HUES6 (cell line): ENCODE measurements around the gene FCHSD1.

Experiments used
- H3K27ac ChIP-seq: 2 replicates; pipeline ENCODE4 v1.7.0; 2013; ENCODE audit warnings: low read depth, mild to moderate bottlenecking, low read length, inconsistent platforms
- H3K27me3 ChIP-seq: 2 replicates; pipeline ENCODE4 v1.6.1; 2013; ENCODE audit warnings: low read length; ENCODE audit not compliant: control insufficient read depth, insufficient read depth
- H3K36me3 ChIP-seq: 2 replicates; pipeline ENCODE4 v1.6.1; 2013; ENCODE audit warnings: low read length; ENCODE audit not compliant: control insufficient read depth, insufficient read depth
- H3K4me1 ChIP-seq: 2 replicates; pipeline ENCODE4 v1.6.1; 2013; ENCODE audit warnings: low read length; ENCODE audit not compliant: control insufficient read depth, insufficient read depth
- H3K4me3 ChIP-seq: 2 replicates; pipeline ENCODE4 v1.5.1; 2013; ENCODE audit warnings: low read depth, low read length
- H3K9ac ChIP-seq: one replicate; pipeline ENCODE4 v1.6.1; 2013; ENCODE audit warnings: mild to moderate bottlenecking, low read length
- H3K9me3 ChIP-seq: 2 replicates; pipeline ENCODE4 v1.6.1; 2013; ENCODE audit warnings: low read depth, low read length; ENCODE audit not compliant: control insufficient read depth, insufficient read depth

The FCHSD1 gene

GRCh38 chr5:141655020-141655419, 3.8 kb upstream of the FCHSD1 start:
- H3K27me3 ChIP-seq, result no peaks in the 10 kb centered on the region
- H3K4me3 ChIP-seq, result no peak overlapping the region
- H3K36me3 ChIP-seq, result peaks cover 58% of the 10 kb centered on the region
- H3K27ac ChIP-seq, result no peak overlapping the region
- H3K4me1 ChIP-seq, result peaks cover 12% of the 10 kb centered on the region
- no peaks in the 10 kb centered on the region for H3K9me3 ChIP-seq
- H3K9ac ChIP-seq, result no peak overlapping the region

DNA sequence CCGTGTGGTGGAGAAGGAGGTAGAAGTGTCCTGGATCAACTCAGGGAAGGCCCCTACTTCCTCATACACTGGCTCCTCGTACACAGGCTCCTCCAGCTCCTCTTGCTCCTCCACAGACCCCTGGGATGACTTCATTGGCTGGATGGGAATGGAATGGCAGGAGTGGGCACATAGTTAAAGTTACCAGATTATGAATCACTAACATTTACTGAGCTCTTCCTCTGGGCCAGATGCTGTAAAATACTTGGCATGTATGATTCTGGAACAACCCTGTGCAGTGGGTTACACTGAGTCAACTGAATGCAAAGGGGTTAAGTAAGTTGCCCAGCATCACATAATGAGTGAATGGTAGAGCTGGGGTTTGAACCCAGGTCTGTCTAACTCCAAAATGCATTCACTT, 3.1 kb upstream of the FCHSD1 start:
- Histone ChIP-seq H3K9me3 (no peaks in the 10 kb centered on the region), H3K4me3 (no peak overlapping the region), H3K27ac (no peak overlapping the region), H3K4me1 (peaks cover 13% of the 10 kb centered on the region), H3K27me3 (no peaks in the 10 kb centered on the region), H3K9ac (no peak overlapping the region), H3K36me3 (peaks cover 51% of the 10 kb centered on the region)

DNA sequence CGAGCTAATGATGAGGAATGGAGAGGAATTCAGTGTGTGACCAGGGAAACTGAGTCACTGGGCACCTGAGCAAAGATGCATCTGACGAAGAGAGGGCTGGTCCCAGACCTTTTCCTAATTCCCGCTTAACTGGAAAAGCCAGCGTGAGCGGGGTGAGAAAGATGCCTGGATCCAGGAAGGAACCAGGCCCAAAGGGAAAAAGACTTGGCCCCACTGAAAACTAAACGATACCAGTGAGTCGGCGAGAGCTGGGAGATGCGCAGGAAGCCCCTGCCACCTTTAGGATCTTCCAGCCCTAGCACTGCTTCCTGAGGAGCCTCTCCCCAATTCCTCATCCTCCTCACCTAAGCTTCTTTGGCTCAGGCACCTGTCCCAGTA, 499 bp upstream of the FCHSD1 start:
- Histone ChIP-seq H3K27me3 (no peaks in the 10 kb centered on the region), H3K4me1 (peaks cover 13% of the 10 kb centered on the region), H3K9me3 (no peaks in the 10 kb centered on the region), H3K9ac (no peak overlapping the region), H3K4me3 (peak overlapping the region; percentile 84), H3K36me3 (peaks cover 33% of the 10 kb centered on the region), H3K27ac (no peak overlapping the region)

DNA sequence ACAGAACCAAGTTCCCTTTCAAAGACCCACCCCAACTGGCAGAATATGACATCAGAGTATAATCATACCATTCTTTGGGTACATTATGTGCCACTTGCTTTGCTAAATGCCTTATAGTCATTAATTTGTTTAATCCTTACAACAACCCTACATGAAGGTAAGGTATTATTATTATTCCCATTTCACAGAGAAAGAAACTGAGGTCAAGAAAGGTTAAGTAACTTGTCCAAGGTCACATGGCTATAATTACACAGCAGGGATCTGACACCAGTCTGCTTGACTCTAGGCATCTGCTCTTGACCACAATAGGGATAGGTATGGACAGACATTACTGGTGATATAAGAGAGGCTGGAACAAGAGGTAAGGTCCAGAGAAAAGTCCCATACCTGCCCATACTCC, 1.2 kb downstream of the FCHSD1 start:
- H3K9ac ChIP-seq, result no peak overlapping the region
- H3K9me3 ChIP-seq, result no peaks in the 10 kb centered on the region
- no peak overlapping the region for H3K27ac ChIP-seq
- H3K4me3 ChIP-seq, result peak overlapping the region; percentile 84
- no peaks in the 10 kb centered on the region for H3K27me3 ChIP-seq
- H3K4me1 ChIP-seq, result peaks cover 13% of the 10 kb centered on the region
- H3K36me3 ChIP-seq, result peaks cover 32% of the 10 kb centered on the region

DNA sequence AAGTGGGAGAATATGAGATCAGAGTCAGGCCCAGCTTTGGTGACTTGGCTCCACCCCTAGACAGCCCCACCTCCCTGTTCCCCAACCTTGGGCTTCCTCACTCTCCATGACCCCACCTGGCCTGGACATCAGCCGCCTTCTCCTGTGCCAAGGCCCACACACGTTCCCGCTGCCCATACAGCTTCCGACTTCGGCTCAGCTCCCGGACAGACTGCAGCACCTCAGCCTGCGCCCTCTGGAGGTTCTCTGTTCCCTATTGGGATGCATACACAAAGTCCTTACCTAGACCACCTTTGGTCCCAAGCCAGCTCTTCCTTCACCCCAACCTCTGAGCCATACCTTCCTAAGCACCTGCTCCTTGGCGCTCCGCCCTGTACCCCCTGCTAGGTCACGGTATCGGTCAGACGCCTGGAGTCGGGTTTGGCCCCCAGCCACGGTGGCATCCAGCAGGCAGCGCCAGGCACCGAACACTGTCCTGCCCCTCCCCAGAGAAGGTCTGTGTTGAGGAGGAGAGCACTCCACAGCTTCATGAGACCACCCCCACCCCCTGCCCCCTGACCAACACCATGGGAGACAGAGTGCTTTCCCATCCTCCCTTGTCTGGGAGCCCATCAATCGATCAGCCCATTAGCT, 2.0 kb downstream of the FCHSD1 start:
- H3K36me3 ChIP-seq, result peaks cover 34% of the 10 kb centered on the region
- no peak overlapping the region for H3K4me3 ChIP-seq
- no peak overlapping the region for H3K9ac ChIP-seq
- peaks cover 13% of the 10 kb centered on the region for H3K4me1 ChIP-seq
- no peak overlapping the region for H3K27ac ChIP-seq
- H3K27me3 ChIP-seq, result no peaks in the 10 kb centered on the region
- H3K9me3 ChIP-seq, result no peaks in the 10 kb centered on the region

GRCh38 chr5:141647851-141648250, 3.4 kb downstream of the FCHSD1 start:
- Histone ChIP-seq H3K4me3 (no peak overlapping the region), H3K27me3 (no peaks in the 10 kb centered on the region)

DNA sequence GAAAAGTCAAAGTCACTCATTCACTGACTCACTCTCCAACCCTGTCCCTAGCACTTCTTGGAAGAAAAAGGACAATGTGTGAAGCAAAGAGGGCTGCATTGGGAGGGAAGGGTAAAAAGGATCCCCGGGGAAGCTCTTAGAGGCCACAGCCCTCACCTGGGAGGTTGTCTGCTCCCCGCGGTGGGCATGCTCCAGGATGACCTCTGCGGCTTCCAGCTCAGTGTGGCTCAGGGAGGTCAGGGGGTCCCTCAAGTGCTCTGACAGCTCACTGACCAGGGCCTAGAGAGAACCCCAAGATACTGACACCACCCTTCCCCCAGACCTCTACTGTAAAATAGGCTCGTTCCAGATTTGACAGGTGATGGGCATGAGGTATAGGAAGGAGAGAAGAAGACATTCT, 4.0 kb downstream of the FCHSD1 start:
- H3K4me1 ChIP-seq, result peaks cover 13% of the 10 kb centered on the region
- no peak overlapping the region for H3K4me3 ChIP-seq
- no peaks in the 10 kb centered on the region for H3K27me3 ChIP-seq
- no peak overlapping the region for H3K27ac ChIP-seq
- peaks cover 31% of the 10 kb centered on the region for H3K36me3 ChIP-seq
- no peak overlapping the region for H3K9ac ChIP-seq
- H3K9me3 ChIP-seq, result no peaks in the 10 kb centered on the region

More at GRCh38 chr5:141647851-141648250, 3.4 kb downstream of the FCHSD1 start:
- H3K27ac ChIP-seq, result no peak overlapping the region
- peaks cover 13% of the 10 kb centered on the region for H3K4me1 ChIP-seq
- peaks cover 31% of the 10 kb centered on the region for H3K36me3 ChIP-seq
- no peaks in the 10 kb centered on the region for H3K9me3 ChIP-seq
- H3K9ac ChIP-seq, result no peak overlapping the region

GRCh38 chr5:141646026-141646425, 5.2 kb downstream of the FCHSD1 start:
- Histone ChIP-seq H3K9me3 (no peaks in the 10 kb centered on the region), H3K36me3 (peaks cover 31% of the 10 kb centered on the region), H3K27me3 (no peaks in the 10 kb centered on the region), H3K4me1 (peaks cover 10% of the 10 kb centered on the region), H3K27ac (no peak overlapping the region), H3K4me3 (no peak overlapping the region), H3K9ac (no peak overlapping the region)

- no peak overlapping the region for H3K4me3 ChIP-seq
- H3K27me3 ChIP-seq, result peaks cover 10% of the 10 kb centered on the region; the same call in 1 of the 2 replicates
- peaks cover 27% of the 10 kb centered on the region for H3K36me3 ChIP-seq
- H3K27ac ChIP-seq, result no peak overlapping the region
- H3K4me1 ChIP-seq, result peaks cover 5% of the 10 kb centered on the region; the same call in 1 of the 2 replicates
- no peak overlapping the region for H3K9ac ChIP-seq
- no peaks in the 10 kb centered on the region for H3K9me3 ChIP-seq
Observed at GRCh38 chr5:141641634-141642267, 9.5 kb downstream of the FCHSD1 start.

GRCh38 chr5:141640698-141641097, 10.5 kb downstream of the FCHSD1 start:
- Histone ChIP-seq H3K9ac (no peak overlapping the region), H3K36me3 (peaks cover 20% of the 10 kb centered on the region), H3K4me3 (no peak overlapping the region), H3K27me3 (peaks cover 10% of the 10 kb centered on the region; the same call in 1 of the 2 replicates), H3K27ac (no peak overlapping the region), H3K9me3 (no peaks in the 10 kb centered on the region), H3K4me1 (peaks cover 10% of the 10 kb centered on the region)

- Histone ChIP-seq H3K9me3 (no peaks in the 10 kb centered on the region), H3K27me3 (peaks cover 10% of the 10 kb centered on the region; the same call in 1 of the 2 replicates), H3K36me3 (peaks cover 13% of the 10 kb centered on the region), H3K4me3 (no peak overlapping the region), H3K27ac (no peak overlapping the region), H3K4me1 (peaks cover 13% of the 10 kb centered on the region), H3K9ac (no peak overlapping the region)
Observed at GRCh38 chr5:141640051-141640415, 11.2 kb downstream of the FCHSD1 start.
